Activated T-helper 1 cell treated with anti-CD3 and anti-CD28 coated beads, Interleukin-12 subunit alpha, Interleukin-12 subunit beta, Interleukin-2, Interleukin-4 antibody, amounts not matched to agents 30 ng/mL and 10 ng/mL and 1 ng/mL, durations not matched to agents 14 hours and 24 hours and 36 hours (primary cell): ENCODE measurements around the gene ENTREP3. TPM values are rescaled to one million over a fixed set of nuclear protein-coding genes. Genes with fewer than 3 reads are reported as not detected.
"Not testable (repeated sequence)": the region's sequence is repeated elsewhere in the genome, so short reads cannot be mapped to it uniquely, and the experiment has no call there.

Experiments
- DNase-seq: peaks from one replicate; pipeline ENCODE4 v3.0.0; 2021; ENCODE audit warnings: low spot score
- H3K27ac Mint-ChIP-seq: one replicate; pipeline ENCODE4 v1.8.0; 2021; ENCODE audit warnings: mild to moderate bottlenecking, mixed read lengths
- H3K27me3 Mint-ChIP-seq: one replicate; pipeline ENCODE4 v1.8.0; 2022; ENCODE audit warnings: mild to moderate bottlenecking, moderate library complexity, mixed read lengths; ENCODE audit not compliant: insufficient read depth
- H3K36me3 Mint-ChIP-seq: one replicate; pipeline ENCODE4 v1.8.0; 2021; ENCODE audit warnings: low read depth, mixed read lengths
- H3K4me1 Mint-ChIP-seq: one replicate; pipeline ENCODE4 v1.8.0; 2021; ENCODE audit warnings: low read depth, mixed read lengths
- H3K4me3 Mint-ChIP-seq: one replicate; pipeline ENCODE4 v1.8.0; 2021; ENCODE audit warnings: mild to moderate bottlenecking, moderate library complexity, mixed read lengths
- H3K9me3 Mint-ChIP-seq: one replicate; pipeline ENCODE4 v1.8.0; 2021; ENCODE audit warnings: mixed read lengths
- intact Hi-C: fragments of 100-400 bp; cut with micrococcal nuclease; formaldehyde crosslinking; loops from one replicate; pipeline ENCODE4 v1.15.1; 2024
- total RNA-seq: library from RNA; stranded (reverse); gene quantifications from 2 replicates; pipeline ENCODE4 v1.2.3, GENCODE V29; 2022

ENTREP3 gene
- total RNA-seq: 40.3 and 45.5 TPM in 2 replicates

DNA sequence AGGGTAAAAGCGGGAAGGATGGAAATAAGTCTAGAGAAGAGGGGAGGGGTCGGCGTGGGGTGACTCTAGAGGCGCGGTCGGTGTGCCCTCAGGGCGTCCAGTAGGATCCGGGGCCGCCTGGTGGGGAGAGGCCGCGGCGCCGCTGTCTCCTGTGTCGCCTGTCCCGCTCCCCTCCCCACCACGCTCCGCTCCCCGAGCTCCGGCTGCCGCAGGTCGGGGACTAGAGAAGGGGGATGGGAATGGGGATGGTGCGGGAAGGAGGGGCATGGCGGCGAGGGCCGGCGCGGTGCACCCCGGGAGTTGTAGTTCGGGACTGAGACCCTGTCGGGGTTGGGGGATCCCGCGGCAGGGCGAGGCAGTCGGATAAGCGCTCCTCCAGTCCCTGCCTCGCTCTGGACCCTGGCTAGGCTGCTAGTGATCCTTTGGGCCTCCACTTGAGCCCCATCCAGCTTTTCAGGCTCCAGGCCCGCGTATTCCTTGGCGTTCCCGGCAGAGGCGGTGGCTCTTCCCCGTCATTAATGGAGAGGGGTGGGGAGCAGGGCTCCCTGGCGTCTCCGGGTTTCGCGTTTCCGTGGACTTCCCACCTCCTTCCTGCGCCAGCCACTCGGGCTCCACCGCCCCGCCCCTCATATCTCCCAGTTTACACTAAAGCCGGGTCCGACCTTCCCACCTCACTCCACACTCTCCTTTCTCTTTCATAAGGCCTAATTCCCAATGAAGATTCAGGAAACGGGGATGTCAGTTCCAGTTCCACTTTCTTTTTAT, at the start of gene ENTREP3:
ENTREP3 (minus strand) TSS at position 241 of the 765 bp plus-strand sequence. CDS start 606 bp downstream, outside the sequence.
- intact Hi-C loops: loop anchor here (1.0 kb wide), 3 partner anchors 11 to 68 kb away; partner anchors contain the start of gene HCN3
- Mint-ChIP-seq H3K36me3 (peaks cover 26% of the 10 kb centered on the region), H3K27ac (peak within 1 kb of the TSS; percentile 63), H3K4me1 (peaks cover 46% of the 10 kb centered on the region), H3K9me3 (no peaks in the 10 kb centered on the region), H3K4me3 (peak within 1 kb of the TSS; percentile 86), H3K27me3 (no peaks in the 10 kb centered on the region)
- peak; percentile 75 for DNase-seq

GRCh38 chr1:155304558-155305063, 49.3 kb upstream of the ENTREP3 start:
- H3K27me3 Mint-ChIP-seq: no peaks in the 10 kb centered on the region
- no peaks in the 10 kb centered on the region for H3K9me3 Mint-ChIP-seq
- H3K4me3 Mint-ChIP-seq: no peak overlapping the region
- peaks cover 2% of the 10 kb centered on the region for H3K4me1 Mint-ChIP-seq
- no peak for DNase-seq
- intact Hi-C loops: no loop called here
- H3K36me3 Mint-ChIP-seq: no peaks in the 10 kb centered on the region
- no peak overlapping the region for H3K27ac Mint-ChIP-seq

GRCh38 chr1:155301342-155301841, 46.1 kb upstream of the ENTREP3 start, which contains the start of gene PKLR:
PKLR (minus strand) TSS chr1:155301438; CDS start chr1:155301395, 43 bp downstream.
- Mint-ChIP-seq H3K36me3 (no peaks in the 10 kb centered on the region), H3K4me3 (no peak within 1 kb of the TSS), H3K27me3 (peaks cover 2% of the 10 kb centered on the region), H3K27ac (no peak within 1 kb of the TSS), H3K4me1 (no peaks in the 10 kb centered on the region), H3K9me3 (no peaks in the 10 kb centered on the region)
- no peak for DNase-seq
- intact Hi-C loops: no loop called here

DNA sequence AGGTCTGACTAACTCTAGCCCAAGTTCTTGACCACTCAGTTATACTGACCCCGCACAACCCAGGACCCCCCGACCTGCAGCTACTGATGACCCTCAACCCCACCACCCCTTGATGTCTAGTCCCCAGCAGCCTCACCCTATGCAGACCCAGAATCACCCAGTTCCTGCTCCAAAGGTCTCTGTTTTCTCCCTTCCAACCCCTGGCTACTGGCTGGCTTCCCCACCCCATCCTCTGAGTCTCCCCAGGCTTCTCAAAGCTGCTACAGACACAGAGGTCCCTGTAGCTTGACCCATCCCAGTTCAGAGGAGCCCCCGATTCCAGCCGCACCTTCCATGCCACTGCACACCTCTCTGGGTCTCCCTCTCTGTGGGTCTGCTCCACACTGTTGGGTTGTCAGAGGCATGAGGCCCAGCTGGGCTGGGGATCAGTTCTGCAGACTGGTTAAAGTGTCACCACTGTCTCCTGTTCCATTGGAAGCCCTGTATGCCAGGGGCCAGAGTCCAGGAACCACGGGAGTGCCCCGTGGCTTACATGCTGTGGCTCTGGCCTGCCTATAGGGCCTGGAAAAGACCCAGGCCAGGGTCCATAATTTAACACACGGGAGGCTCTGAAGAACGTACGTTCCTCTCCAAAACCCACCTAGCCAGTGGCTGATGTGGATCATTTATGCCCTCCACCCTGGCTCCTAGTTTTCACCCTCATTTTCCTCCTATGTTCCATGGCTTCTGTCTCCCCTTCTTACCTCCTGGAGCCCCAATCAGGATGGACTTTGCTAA, 45.5 kb upstream of the ENTREP3 start:
- Mint-ChIP-seq H3K4me1 (no peaks in the 10 kb centered on the region), H3K9me3 (no peaks in the 10 kb centered on the region), H3K27ac (no peak overlapping the region), H3K36me3 (no peaks in the 10 kb centered on the region), H3K4me3 (no peak overlapping the region), H3K27me3 (peaks cover 8% of the 10 kb centered on the region)
- intact Hi-C loops: no loop called here
- no peak for DNase-seq

GRCh38 chr1:155300024-155300423, 44.7 kb upstream of the ENTREP3 start:
- H3K36me3 Mint-ChIP-seq: no peaks in the 10 kb centered on the region
- no peak overlapping the region for H3K4me3 Mint-ChIP-seq
- DNase-seq: no peak
- no peaks in the 10 kb centered on the region for H3K4me1 Mint-ChIP-seq
- no peaks in the 10 kb centered on the region for H3K9me3 Mint-ChIP-seq
- intact Hi-C loops: no loop called here
- peaks cover 12% of the 10 kb centered on the region for H3K27me3 Mint-ChIP-seq
- H3K27ac Mint-ChIP-seq: no peak overlapping the region

DNA sequence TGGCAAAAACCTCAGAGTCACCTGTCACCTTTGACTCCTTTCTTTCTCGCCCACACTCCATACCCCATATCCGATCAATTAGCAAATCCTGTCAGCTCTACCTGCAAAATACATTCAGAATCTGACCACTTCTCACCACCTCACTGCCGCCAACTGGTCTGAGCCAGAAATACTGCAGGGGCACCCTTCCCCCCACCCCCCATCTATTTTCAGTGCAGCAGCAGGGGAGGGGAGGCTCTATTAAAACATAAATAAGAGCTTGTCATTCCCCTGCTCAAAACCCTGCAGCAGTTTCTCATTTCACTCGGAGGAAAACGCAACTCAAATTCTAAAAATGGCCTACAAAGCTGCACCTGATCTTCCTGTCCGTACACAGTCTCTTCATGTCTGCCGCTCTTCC, 42.1 kb upstream of the ENTREP3 start:
- H3K27me3 Mint-ChIP-seq: peaks cover 28% of the 10 kb centered on the region
- intact Hi-C loops: no loop called here
- H3K4me1 Mint-ChIP-seq: peaks cover 6% of the 10 kb centered on the region
- H3K36me3 Mint-ChIP-seq: no peaks in the 10 kb centered on the region
- H3K27ac Mint-ChIP-seq: no peak overlapping the region
- H3K4me3 Mint-ChIP-seq: no peak overlapping the region
- no peak for DNase-seq
- no peaks in the 10 kb centered on the region for H3K9me3 Mint-ChIP-seq

DNA sequence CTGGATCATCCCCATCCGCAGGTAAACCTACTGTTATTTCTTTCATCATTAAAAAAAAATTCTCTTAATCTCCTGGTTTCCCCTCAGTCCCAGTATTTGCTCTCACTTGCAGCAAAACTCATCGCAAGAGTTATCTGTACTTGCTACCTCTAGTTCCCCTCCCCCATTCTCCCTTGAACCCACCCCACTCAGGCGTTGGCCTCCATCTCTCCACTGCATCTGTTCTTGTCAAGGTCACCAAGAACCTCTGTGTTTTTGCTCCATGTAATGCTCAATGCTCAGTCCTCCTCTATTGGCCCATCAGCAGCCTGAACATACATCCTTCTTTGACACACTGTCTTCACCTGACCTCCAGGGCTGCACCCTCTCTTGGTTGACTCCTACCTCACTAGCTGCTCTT, 41.4 kb upstream of the ENTREP3 start:
- Mint-ChIP-seq H3K4me1 (peaks cover 6% of the 10 kb centered on the region), H3K36me3 (no peaks in the 10 kb centered on the region), H3K27me3 (peaks cover 28% of the 10 kb centered on the region), H3K4me3 (no peak overlapping the region), H3K27ac (no peak overlapping the region), H3K9me3 (no peaks in the 10 kb centered on the region)
- DNase-seq: no peak
- intact Hi-C loops: no loop called here

GRCh38 chr1:155295942-155296267, 40.6 kb upstream of the ENTREP3 start:
- Mint-ChIP-seq H3K9me3 (no peaks in the 10 kb centered on the region), H3K36me3 (no peaks in the 10 kb centered on the region), H3K4me1 (peaks cover 6% of the 10 kb centered on the region), H3K27me3 (peaks cover 30% of the 10 kb centered on the region), H3K4me3 (no peak overlapping the region), H3K27ac (no peak overlapping the region)
- no peak for DNase-seq
- intact Hi-C loops: no loop called here

GRCh38 chr1:155295183-155295941, 40.1 kb upstream of the ENTREP3 start:
- no peak for DNase-seq
- Mint-ChIP-seq H3K36me3 (no peaks in the 10 kb centered on the region), H3K9me3 (no peaks in the 10 kb centered on the region), H3K27ac (no peak overlapping the region), H3K4me3 (no peak overlapping the region), H3K4me1 (peaks cover 6% of the 10 kb centered on the region), H3K27me3 (peaks cover 31% of the 10 kb centered on the region)
- intact Hi-C loops: no loop called here

DNA sequence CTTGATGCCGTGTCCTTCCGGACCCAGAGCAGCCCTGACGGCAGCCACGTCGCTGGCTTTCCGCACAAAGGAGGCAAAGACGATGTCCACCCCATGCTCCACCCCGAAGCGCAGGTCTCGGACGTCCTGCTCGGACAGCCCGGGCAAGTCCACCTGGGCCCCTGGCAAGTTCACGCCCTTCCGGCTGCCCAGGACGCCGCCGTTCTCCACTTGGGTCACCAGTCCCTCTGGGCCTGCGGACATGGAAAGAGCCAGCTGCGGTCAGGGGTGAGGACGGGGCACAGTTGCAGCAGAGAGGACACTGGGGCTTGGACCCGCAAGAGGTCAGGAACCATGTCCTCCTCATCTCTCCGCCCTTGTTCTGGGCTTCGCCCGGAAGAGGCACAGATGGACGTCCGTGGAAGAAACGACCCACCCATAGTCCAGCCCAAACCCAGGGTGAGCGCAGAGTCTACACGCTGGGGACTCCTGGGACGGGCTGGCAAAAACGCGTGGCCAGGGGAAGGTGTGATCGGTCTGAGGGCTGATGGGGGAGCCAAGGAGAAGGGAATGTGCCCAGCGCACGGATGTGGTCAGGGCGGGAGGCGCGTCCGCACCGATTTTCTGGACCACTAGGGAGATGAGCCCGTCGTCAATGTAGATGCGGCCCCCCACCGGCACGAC, 39.4 kb upstream of the ENTREP3 start:
- Mint-ChIP-seq H3K4me1 (peaks cover 6% of the 10 kb centered on the region), H3K27ac (no peak overlapping the region), H3K36me3 (no peaks in the 10 kb centered on the region), H3K9me3 (no peaks in the 10 kb centered on the region), H3K27me3 (peaks cover 34% of the 10 kb centered on the region), H3K4me3 (peak overlapping the region; percentile 42)
- intact Hi-C loops: no loop called here
- DNase-seq: no peak

DNA sequence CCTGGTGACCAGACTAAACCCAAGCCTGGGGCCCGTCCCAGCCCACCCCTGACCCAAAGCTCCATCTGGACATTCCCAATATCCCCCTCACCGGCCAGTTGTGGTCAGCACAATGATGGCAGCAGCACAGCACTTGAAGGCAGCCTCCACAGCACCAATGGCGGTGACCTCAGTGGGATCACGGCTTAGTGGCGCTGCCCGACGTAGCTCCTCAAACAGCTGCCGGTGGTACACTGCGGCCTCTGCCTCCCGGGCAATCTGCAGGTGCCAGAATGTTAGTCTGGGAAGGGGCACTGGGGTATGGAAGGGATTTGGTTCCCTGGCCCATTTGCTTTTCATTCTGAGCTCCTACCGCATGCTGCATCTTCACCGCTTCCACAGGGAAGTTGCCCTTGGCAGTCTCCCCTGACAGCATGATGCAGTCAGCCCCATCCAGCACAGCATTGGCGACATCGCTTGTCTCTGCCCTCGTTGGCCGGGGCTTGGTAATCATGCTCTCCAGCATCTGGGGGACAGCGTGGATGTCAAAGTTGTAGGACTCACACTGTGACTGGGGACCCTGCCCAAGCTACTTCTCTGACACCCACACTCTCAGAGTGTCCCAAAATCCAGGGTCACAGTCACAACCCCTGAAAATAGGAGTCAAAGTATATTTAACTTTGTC, 37.9 kb upstream of the ENTREP3 start:
- intact Hi-C loops: no loop called here
- Mint-ChIP-seq H3K4me3 (no peak overlapping the region), H3K27me3 (peaks cover 34% of the 10 kb centered on the region), H3K36me3 (no peaks in the 10 kb centered on the region), H3K4me1 (peaks cover 6% of the 10 kb centered on the region), H3K9me3 (no peaks in the 10 kb centered on the region), H3K27ac (no peak overlapping the region)
- no peak for DNase-seq

DNA sequence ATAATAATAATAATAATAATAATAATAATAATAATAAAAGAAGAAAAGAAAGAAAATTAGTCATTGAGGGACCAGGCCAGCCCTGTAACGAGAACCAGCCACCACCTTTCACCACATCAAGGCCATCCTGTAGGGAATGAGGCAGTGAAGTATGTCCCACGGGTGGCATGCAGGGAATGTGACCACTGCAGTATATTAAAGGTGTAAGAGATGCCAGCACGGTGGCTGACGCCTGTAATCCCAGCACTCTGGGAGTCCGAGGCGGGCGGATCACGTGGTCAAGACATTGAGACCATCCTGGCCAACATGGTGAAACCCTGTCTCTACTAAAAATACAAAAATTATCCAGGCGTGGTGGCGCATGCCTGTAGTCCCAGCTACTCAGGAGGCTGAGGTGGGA, 35.7 kb upstream of the ENTREP3 start:
- H3K4me3 Mint-ChIP-seq, H3K4me1 Mint-ChIP-seq, H3K27ac Mint-ChIP-seq, DNase-seq, intact Hi-C loops, H3K36me3 Mint-ChIP-seq, H3K9me3 Mint-ChIP-seq: not testable (repeated sequence)
- peaks cover 29% of the 10 kb centered on the region for H3K27me3 Mint-ChIP-seq
